RWPE1 (cell line): Measurements from ENCODE around the gene SPG21.

Source experiments
- CTCF ChIA-PET: fragments of 350-600 bp; sonication (Branson Sonifier 250); formaldehyde crosslinking; extraction: SDS; loops from one replicate; lab custom pipeline; 2021; lab: Yijun Ruan, JAX
- POLR2A ChIA-PET: fragments of 400-600 bp; formaldehyde crosslinking; extraction: SDS; loops from one replicate; lab custom pipeline; 2020; ENCODE audit warnings: antibody characterized with exemption; ENCODE audit not compliant: low non-redundant PET; lab: Yijun Ruan, JAX
- DNase-seq: peaks from one replicate; pipeline ENCODE4 v3.0.0; 2012; ENCODE audit warnings: low spot score
- H3K27ac ChIP-seq: fragments of 450-650 bp; 2 replicates; pipeline ENCODE4 v1.5.1; 2017
- TF ChIP-seq, protein P1 (sequence below): fragments of 450-650 bp; conservative IDR thresholded peaks from 2 replicates; pipeline ENCODE4 v1.5.1; 2017; ENCODE audit warnings: low read depth, mild to moderate bottlenecking

The SPG21 gene

DNA sequence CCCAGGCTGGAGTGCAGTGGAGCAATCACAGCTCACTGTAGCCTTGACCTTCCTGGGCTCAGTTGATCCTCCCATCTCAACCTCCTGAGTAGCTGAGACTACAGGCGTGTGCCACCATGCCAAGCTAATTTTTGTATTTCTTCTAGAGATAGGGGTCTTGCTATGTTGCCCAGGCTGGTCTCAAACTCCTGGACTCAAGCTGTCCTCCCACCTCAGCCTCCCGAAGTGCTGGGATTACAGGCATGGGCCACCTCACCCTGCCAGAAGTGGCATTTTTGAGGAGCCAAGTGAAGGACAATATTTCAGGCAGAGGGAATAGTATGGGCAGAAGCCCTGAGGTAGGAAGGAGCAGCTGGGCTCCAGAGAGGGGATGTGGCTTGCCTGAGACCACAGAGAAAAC is 73.3 kb downstream of the SPG21 start:
- TF ChIP-seq, protein P1, sequence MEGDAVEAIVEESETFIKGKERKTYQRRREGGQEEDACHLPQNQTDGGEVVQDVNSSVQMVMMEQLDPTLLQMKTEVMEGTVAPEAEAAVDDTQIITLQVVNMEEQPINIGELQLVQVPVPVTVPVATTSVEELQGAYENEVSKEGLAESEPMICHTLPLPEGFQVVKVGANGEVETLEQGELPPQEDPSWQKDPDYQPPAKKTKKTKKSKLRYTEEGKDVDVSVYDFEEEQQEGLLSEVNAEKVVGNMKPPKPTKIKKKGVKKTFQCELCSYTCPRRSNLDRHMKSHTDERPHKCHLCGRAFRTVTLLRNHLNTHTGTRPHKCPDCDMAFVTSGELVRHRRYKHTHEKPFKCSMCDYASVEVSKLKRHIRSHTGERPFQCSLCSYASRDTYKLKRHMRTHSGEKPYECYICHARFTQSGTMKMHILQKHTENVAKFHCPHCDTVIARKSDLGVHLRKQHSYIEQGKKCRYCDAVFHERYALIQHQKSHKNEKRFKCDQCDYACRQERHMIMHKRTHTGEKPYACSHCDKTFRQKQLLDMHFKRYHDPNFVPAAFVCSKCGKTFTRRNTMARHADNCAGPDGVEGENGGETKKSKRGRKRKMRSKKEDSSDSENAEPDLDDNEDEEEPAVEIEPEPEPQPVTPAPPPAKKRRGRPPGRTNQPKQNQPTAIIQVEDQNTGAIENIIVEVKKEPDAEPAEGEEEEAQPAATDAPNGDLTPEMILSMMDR, result no peak

DNA sequence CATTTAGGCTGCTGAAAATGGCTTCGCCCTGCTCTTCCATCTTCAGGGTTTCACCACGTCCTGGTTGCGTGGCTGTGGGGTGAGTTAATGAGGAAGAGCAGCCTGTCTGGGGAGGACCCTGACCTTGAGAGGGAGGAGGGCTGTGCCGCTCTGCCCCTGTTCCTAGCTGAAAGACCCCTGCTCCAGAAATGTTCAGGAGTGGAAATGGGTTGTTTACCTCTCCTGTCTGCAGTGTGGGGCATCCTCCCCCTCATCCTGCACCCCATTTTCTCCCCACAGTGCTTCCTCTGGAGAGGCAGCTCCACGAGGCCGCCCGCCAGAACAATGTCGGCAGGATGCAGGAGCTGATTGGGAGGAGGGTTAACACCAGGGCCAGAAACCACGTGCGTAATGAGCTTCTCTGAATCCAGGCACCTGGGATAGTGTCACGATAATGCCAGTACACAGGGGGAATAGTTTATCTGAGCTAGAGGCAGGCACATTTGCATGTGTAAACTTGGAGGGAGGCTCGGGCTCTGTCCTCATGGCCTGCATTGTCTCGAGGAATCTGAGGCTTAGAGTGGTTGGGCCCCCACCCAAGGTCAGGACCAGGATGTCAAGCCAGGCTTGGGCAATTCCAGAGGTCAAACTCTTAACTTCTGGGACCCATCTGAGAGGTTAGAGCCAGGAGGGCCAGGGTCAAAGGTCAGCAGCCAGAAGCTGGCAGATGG is 74.0 kb downstream of the SPG21 start:
- POLR2A ChIA-PET, result no interaction called here
- no peak for DNase-seq
- TF ChIP-seq, protein P1, result no peak
- CTCF ChIA-PET, result interaction anchor here (0.6 kb wide), 2 partner anchors 235 to 852 kb away, joined by 3 to 7 read pairs; no protein-coding TSS in a partner anchor
- H3K27ac ChIP-seq, result no peak overlapping the region

More for the DNA sequence above, 73.3 kb downstream of the SPG21 start:
- no peak for DNase-seq
- CTCF ChIA-PET, result no interaction called here
- no peak overlapping the region for H3K27ac ChIP-seq
- POLR2A ChIA-PET, result no interaction called here
